H1 (cell line): Measurements from ENCODE around the gene GCH1. TPM values are rescaled to one million over a fixed set of nuclear protein-coding genes. Genes with fewer than 3 reads are reported as not detected.

Experiments used
- CTCF ChIA-PET: fragments of 300-600 bp; sonication (Branson Sonifier 250); formaldehyde crosslinking; loops from one replicate; lab custom pipeline; 2021; ENCODE audit not compliant: partially characterized antibody; lab: Charles Lee
- POLR2A ChIA-PET: fragments of 300-600 bp; sonication (Branson Sonifier 250); formaldehyde crosslinking; loops from one replicate; lab custom pipeline; 2021; ENCODE audit warnings: inconsistent platforms; ENCODE audit not compliant: partially characterized antibody; lab: Charles Lee
- DNase-seq, 2 experiments: peaks; one replicate each; pipeline versions ENCODE4 v3.0.0 to v3.0.0-alpha.2; 2010 to 2022; ENCODE audit warnings: low spot score in 2 of 2, low read depth in 1 of 2, mixed read lengths in 1 of 2
- FAIRE-seq: peaks from 2 replicates; lab custom pipeline; 2011; peaks lifted over from hg19 to GRCh38; lab: Jason Lieb, UNC
- H2AFZ ChIP-seq: 2 replicates; pipeline ENCODE4 v1.8.1; 2012; ENCODE audit warnings: low read length, inconsistent platforms
- H2AK5ac ChIP-seq: 2 replicates; pipeline ENCODE4 v1.6.1; 2013; ENCODE audit warnings: low read depth, low read length
- H2BK120ac ChIP-seq: replicated peaks from 2 replicates; pipeline ENCODE3; 2013; ENCODE audit warnings: low read depth, low read length, inconsistent platforms
- H2BK12ac ChIP-seq: 2 replicates; pipeline ENCODE4 v1.6.1; 2013; ENCODE audit warnings: low read depth, low read length
- H2BK15ac ChIP-seq: 2 replicates; pipeline ENCODE4 v1.6.1; 2013; ENCODE audit warnings: low read length
- H2BK20ac ChIP-seq: 2 replicates; pipeline ENCODE4 v1.6.1; 2013; ENCODE audit warnings: low read length
- H2BK5ac ChIP-seq: 2 replicates; pipeline ENCODE4 v1.6.1; 2013; ENCODE audit warnings: low read depth, low read length
- H3K14ac ChIP-seq: 2 replicates; pipeline ENCODE4 v1.6.1; 2013; ENCODE audit warnings: inconsistent platforms; ENCODE audit not compliant: insufficient read length
- H3K18ac ChIP-seq: 2 replicates; pipeline ENCODE4 v1.6.1; 2013; ENCODE audit warnings: low read length; ENCODE audit errors: extremely low read depth
- H3K23ac ChIP-seq: 2 replicates; pipeline ENCODE4 v1.6.1; 2013; ENCODE audit warnings: inconsistent platforms; ENCODE audit not compliant: insufficient read length
- H3K23me2 ChIP-seq: 2 replicates; pipeline ENCODE4 v1.6.1; 2013; ENCODE audit warnings: low read depth, low read length
- H3K27ac ChIP-seq: 2 replicates; pipeline ENCODE4 v1.6.1; 2011; ENCODE audit warnings: low read depth, low read length, inconsistent platforms
- H3K27me3 ChIP-seq, 4 experiments: replicated peaks in 1 of 4; 1 replicate in 1 of 4; 2 replicates in 3 of 4; pipeline versions ENCODE4 v1.6.1 to v1.8.1; 2011 to 2013; ENCODE audit warnings: low read length in 3 of 4, mild to moderate bottlenecking in 3 of 4, inconsistent platforms in 2 of 4, mixed read lengths in 2 of 4, moderate library complexity in 1 of 4; ENCODE audit not compliant: control insufficient read depth in 3 of 4, insufficient read depth in 3 of 4; ENCODE audit errors: extremely low read depth in 1 of 4
- H3K36me3 ChIP-seq, 4 experiments: 2 replicates each; pipeline versions ENCODE4 v1.6.1 to v1.8.1; 2011 to 2013; ENCODE audit warnings: mild to moderate bottlenecking in 4 of 4, low read length in 3 of 4, moderate library complexity in 2 of 4, control low read depth in 1 of 4, inconsistent platforms in 1 of 4; ENCODE audit not compliant: insufficient read depth in 4 of 4, control insufficient read depth in 2 of 4
- H3K4ac ChIP-seq: replicated peaks from 2 replicates; pipeline ENCODE3; 2013; ENCODE audit warnings: low read length, low read depth, mixed read lengths, inconsistent platforms; ENCODE audit not compliant: insufficient read length
- H3K4me1 ChIP-seq, 4 experiments: replicated peaks in 1 of 4; 1 replicate in 1 of 4; 2 replicates in 3 of 4; pipeline versions ENCODE4 v1.6.1 to v1.8.1; 2011 to 2013; ENCODE audit warnings: low read length in 3 of 4, inconsistent platforms in 2 of 4, mixed read lengths in 1 of 4; ENCODE audit not compliant: insufficient read depth in 4 of 4, control insufficient read depth in 3 of 4
- H3K4me2 ChIP-seq, 2 experiments: 2 replicates each; pipeline versions ENCODE4 v1.6.1 to v1.8.1; 2011 to 2013; ENCODE audit warnings: low read depth in 2 of 2, low read length in 2 of 2, control low read depth in 1 of 2, inconsistent platforms in 1 of 2, mild to moderate bottlenecking in 1 of 2; ENCODE audit not compliant: insufficient read depth in 1 of 2
- H3K4me3 ChIP-seq, 4 experiments: fragments of 200-600, 300-600 bp in 1 of 4; sonication (generic), shearing (Covaris generic), sonication (Bioruptor Twin) in 1 of 4; 2 replicates each; pipeline versions ENCODE4 v1.5.1 to v1.8.1; 2011 to 2016; ENCODE audit warnings: low read length in 4 of 4, low read depth in 3 of 4, control low read depth in 2 of 4, inconsistent platforms in 2 of 4, mild to moderate bottlenecking in 2 of 4, mixed read lengths in 1 of 4, moderate library complexity in 1 of 4; ENCODE audit not compliant: insufficient read depth in 2 of 4; ENCODE audit errors: extremely low read depth in 1 of 4
- H3K56ac ChIP-seq: replicated peaks from 2 replicates; pipeline ENCODE3; 2013; ENCODE audit warnings: low read depth, mild to moderate bottlenecking, mixed read lengths, low read length, inconsistent platforms; ENCODE audit not compliant: insufficient read length
- H3K79me1 ChIP-seq: 2 replicates; pipeline ENCODE4 v1.6.1; 2013; ENCODE audit warnings: low read depth, low read length, control low read depth
- H3K79me2 ChIP-seq, 2 experiments: 2 replicates each; pipeline versions ENCODE4 v1.6.1 to v1.8.1; 2012 to 2013; ENCODE audit warnings: low read length in 2 of 2, mild to moderate bottlenecking in 2 of 2, inconsistent platforms in 1 of 2; ENCODE audit not compliant: insufficient read depth in 2 of 2, control insufficient read depth in 1 of 2
- H3K9ac ChIP-seq, 4 experiments: replicated peaks in 1 of 4; 1 replicate in 1 of 4; 2 replicates in 3 of 4; pipeline versions ENCODE4 v1.6.1 to v1.8.1; 2011 to 2013; ENCODE audit warnings: low read depth in 3 of 4, low read length in 3 of 4, control low read depth in 2 of 4, mild to moderate bottlenecking in 2 of 4, moderate library complexity in 2 of 4, inconsistent platforms in 1 of 4; ENCODE audit errors: extremely low read depth in 1 of 4
- H3K9me3 ChIP-seq, 2 experiments: 2 replicates each; pipeline versions ENCODE4 v1.6.1 to v1.8.1; 2012 to 2013; ENCODE audit warnings: mild to moderate bottlenecking in 2 of 2, moderate library complexity in 2 of 2, control low read depth in 1 of 2, inconsistent platforms in 1 of 2, low read depth in 1 of 2, low read length in 1 of 2, mixed read lengths in 1 of 2; ENCODE audit not compliant: insufficient read depth in 2 of 2
- H4K20me1 ChIP-seq, 2 experiments: replicated peaks in 1 of 2; 2 replicates each; pipeline versions ENCODE3 to v1.8.1; 2011 to 2013; ENCODE audit warnings: inconsistent platforms in 2 of 2, low read length in 2 of 2, mild to moderate bottlenecking in 1 of 2; ENCODE audit not compliant: insufficient read depth in 2 of 2, control insufficient read depth in 1 of 2
- H4K5ac ChIP-seq: 2 replicates; pipeline ENCODE4 v1.6.1; 2013; ENCODE audit warnings: low read length, low read depth, mixed read lengths, inconsistent platforms; ENCODE audit not compliant: insufficient read length
- H4K8ac ChIP-seq: 2 replicates; pipeline ENCODE4 v1.8.0; 2013; ENCODE audit warnings: mild to moderate bottlenecking, moderate library complexity, low read length, inconsistent platforms; ENCODE audit not compliant: insufficient read depth; ENCODE audit errors: extremely low read depth
- H4K91ac ChIP-seq: replicated peaks from 2 replicates; pipeline ENCODE3; 2013; ENCODE audit warnings: low read length, mixed read lengths, inconsistent platforms; ENCODE audit not compliant: insufficient read length
- CHD2 ChIP-seq: IDR thresholded peaks from 2 replicates; pipeline ENCODE4 v1.6.1; 2012; ENCODE audit warnings: low read length, improper control_type of control experiment
- CREB1 ChIP-seq: IDR thresholded peaks from 2 replicates; pipeline ENCODE4 v1.6.1; 2012; ENCODE audit warnings: inconsistent platforms
- KDM1A ChIP-seq: fragments of 200-600, 300-600 bp; sonication (generic); IDR thresholded peaks from 2 replicates; pipeline ENCODE4 v1.7.1; 2016; ENCODE audit warnings: mild to moderate bottlenecking, low read length, borderline replicate concordance
- KDM5A ChIP-seq: fragments of 200-600 bp; IDR thresholded peaks from 2 replicates; pipeline ENCODE4 v1.7.1; 2012; ENCODE audit warnings: mild to moderate bottlenecking, low read length, inconsistent platforms, mixed read lengths
- RNF2 ChIP-seq: fragments of 200-900, 300-1000 bp; sonication (generic); IDR thresholded peaks from 2 replicates; pipeline ENCODE4 v1.7.1; 2016; ENCODE audit warnings: borderline replicate concordance, low read depth, mild to moderate bottlenecking, antibody characterized with exemption, low read length; ENCODE audit not compliant: poor library complexity, severe bottlenecking; ENCODE audit errors: missing control alignments
- SP2 ChIP-seq: IDR thresholded peaks from 2 replicates; pipeline ENCODE4 v1.6.1; 2012; ENCODE audit warnings: mild to moderate bottlenecking, low read length, inconsistent platforms
- ZNF274 ChIP-seq: IDR thresholded peaks from 2 replicates; pipeline ENCODE4 v1.7.0; 2012; ENCODE audit warnings: low read length, borderline replicate concordance; ENCODE audit errors: extremely low read depth
- WGBS, 2 experiments: shearing (Covaris generic) in 1 of 2; methylation state at CpG; one replicate each; pipeline versions ENCODE4 v1.1.6 to v1.1.7; 2013 to 2015; ENCODE audit warnings: low lambda C conversion rate in 2 of 2, mixed read lengths in 2 of 2, inconsistent platforms in 1 of 2, low coverage in 1 of 2, missing lambda C conversion rate in 1 of 2; ENCODE audit not compliant: insufficient replicate concordance in 2 of 2, insufficient coverage in 1 of 2, insufficient read length in 1 of 2; ENCODE audit errors: extremely low coverage in 1 of 2, missing lambda C conversion rate in 1 of 2; 5-methylcytosine and 5-hydroxymethylcytosine counted together
- polyA plus RNA-seq, 7 experiments: library from polyadenylated mRNA; depleted of rRNA in 3 of 7; stranded (reverse) in 5 of 7; unstranded in 2 of 7; fragments of >200 nt in 5 of 7; fragments of 200-250 nt in 2 of 7; gene quantifications; 1 replicate in 5 of 7; 2 replicates in 1 of 7; 4 replicates in 1 of 7; pipeline versions ENCODE4 v1.2.1 to v1.2.3, GENCODE V29; 2011 to 2013; ENCODE audit warnings: missing spikeins in 2 of 7, mixed read lengths in 2 of 7
- total RNA-seq: library from RNA; stranded (reverse); fragmentation: NEBNext Ultra II Directional; extraction: Animal tissue kit (Norgen Biotek cat#: 25700); gene quantifications from 2 replicates; pipeline ENCODE4 v1.2.1, GENCODE V29; 2021

The GCH1 gene
- total and polyA plus RNA-seq, 2 of the 8 experiments (the other 6 are each of a cell fraction or from before 2014, with no cell fraction given) = 7.3 to 7.9 TPM

- Histone ChIP-seq H3K79me2 (no peaks in the 10 kb centered on the region), H2BK20ac (no peak overlapping the region), H3K14ac (no peak overlapping the region), H3K23ac (no peak overlapping the region), H2BK15ac (no peak overlapping the region), H3K27ac (no peak overlapping the region), H3K4me1 (no peaks in the 10 kb centered on the region), H2BK120ac (no peak overlapping the region), H3K79me1 (no peaks in the 10 kb centered on the region), H3K23me2 (no peaks in the 10 kb centered on the region), H3K56ac (no peak overlapping the region), H4K91ac (no peak overlapping the region), H3K4ac (no peak overlapping the region), H3K4me2 (no peak overlapping the region), H3K9me3 (no peaks in the 10 kb centered on the region), H4K20me1 (no peaks in the 10 kb centered on the region), H4K8ac (no peak overlapping the region), H2AK5ac (no peak overlapping the region), H3K18ac (no peak overlapping the region), H2AFZ (no peak overlapping the region), H2BK5ac (no peak overlapping the region), H3K4me3 (no peak overlapping the region), H3K9ac (no peak overlapping the region), H4K5ac (no peak overlapping the region), H2BK12ac (no peak overlapping the region), H3K36me3 (no peaks in the 10 kb centered on the region; a peak in 1 of 8 replicates), H3K27me3 (no peaks in the 10 kb centered on the region)
- ChIA-PET CTCF (interaction anchor here (1.1 kb wide), 1 partner anchor 8 kb away, joined by 4 read pairs; no protein-coding TSS in a partner anchor), POLR2A (no interaction called here)
- TF ChIP-seq KDM5A (no peak), ZNF274 (no peak), KDM1A (no peak), CHD2 (no peak), RNF2 (no peak), SP2 (no peak), CREB1 (no peak)
- WGBS, 2 experiments = 91% methylated on average over 3 of the region's 3 CpGs; no CpG with 5 or more reads in 1 of the 2 experiments
- DNase-seq = no peak
- no peak for FAIRE-seq
Observed at GRCh38 chr14:54931598-54932340, 29.1 kb upstream of the GCH1 start.
